HK-2 (cell line): Measurements from ENCODE around the gene SAMD4B.
A peak's percentile ranks its signal among the peaks of the same experiment; 100 is the strongest.

ENCODE experiments used
- DNase-seq: peaks from one replicate; pipeline ENCODE4 v3.0.0-alpha.2; 2018; ENCODE audit not compliant: unreplicated experiment

The SAMD4B gene

DNA sequence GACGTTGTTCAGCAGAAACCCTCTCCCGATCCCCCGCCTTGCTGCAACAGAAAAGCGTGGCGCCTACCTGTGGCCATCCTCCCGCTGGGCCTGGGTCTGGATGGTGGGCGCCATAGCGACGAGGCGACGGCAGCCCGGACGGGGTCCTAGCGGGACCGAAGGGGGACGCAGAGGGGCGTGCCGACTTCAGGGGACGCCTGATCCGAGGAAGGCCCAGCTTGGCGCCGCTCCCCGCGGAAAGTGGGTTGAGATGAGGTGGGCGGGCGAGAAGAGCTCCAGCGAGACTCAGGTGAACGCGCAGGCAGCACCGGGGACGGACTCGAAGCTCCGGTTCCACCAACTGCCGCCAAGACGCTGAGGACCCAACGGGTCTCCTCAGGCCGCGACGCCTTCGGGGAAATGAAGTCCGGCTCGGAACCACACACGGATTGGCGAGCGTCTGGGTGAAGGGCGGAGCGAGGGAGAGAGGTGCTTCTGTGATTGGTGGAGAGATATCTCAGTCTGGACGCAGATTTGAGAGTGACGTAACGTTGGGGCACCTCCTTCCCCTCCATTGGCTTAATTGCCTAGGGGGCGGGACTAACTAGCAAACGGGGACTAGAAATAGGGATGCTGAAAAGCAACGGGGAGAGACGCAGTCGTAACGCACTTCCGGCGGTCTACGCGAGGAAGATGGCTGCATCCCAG is 48.7 kb downstream of the SAMD4B start, which contains the start of the genes MED29 and PAF1:
Gene MED29, plus strand, starts transcription at position 628 of the 687 bp plus-strand sequence. Its CDS starts 45 bp downstream, at position 673.
Gene PAF1, minus strand, starts transcription at position 356 of the 687 bp plus-strand sequence. Its CDS starts 242 bp downstream, at position 114.
- peak; percentile 97 for DNase-seq

DNA sequence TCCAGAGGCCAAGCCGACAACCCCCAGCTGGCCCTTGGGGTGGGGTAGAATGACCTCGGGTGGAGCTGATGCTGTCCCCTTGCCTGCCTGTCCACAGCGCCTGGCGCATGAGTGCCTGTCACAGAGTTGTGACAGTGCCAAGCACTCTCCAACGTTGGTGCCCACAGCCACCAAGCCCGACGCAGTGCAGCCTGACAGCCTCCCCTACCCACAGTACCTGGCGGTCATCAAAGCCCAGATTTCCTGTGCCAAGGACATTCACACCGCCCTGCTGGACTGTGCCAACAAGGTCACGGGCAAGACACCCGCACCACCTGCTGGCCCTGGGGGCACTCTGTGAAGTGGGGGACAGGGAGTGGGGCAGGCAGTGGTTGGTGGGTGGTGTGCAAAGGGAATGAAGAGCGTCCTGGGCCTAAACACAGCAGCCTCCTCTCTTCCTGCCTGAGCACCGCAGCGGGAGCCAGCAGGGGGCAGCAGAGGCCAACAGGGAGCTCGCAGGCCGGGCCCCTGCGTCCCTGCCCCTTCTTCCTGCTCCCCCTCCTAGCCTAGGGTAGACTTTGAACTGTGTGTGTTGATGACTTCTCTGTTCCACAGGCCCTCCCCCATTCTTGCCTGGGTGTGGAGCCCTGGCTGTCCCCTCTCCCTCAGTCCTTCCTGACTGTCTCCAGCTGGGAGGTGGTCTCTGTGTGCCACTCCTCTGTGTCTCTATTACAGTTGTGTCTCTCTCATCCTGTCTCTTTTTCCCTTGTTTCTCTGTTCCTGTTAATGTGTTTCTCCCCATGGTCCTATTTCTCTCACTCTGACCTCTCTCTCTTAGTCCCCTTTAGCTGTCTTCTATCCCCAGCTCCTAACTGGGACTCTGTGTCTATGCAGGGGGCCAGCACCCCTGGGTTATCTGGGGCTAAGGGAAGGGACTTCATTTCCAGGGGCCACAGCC is 55.4 kb downstream of the SAMD4B start:
- peak; percentile 81 for DNase-seq

DNA sequence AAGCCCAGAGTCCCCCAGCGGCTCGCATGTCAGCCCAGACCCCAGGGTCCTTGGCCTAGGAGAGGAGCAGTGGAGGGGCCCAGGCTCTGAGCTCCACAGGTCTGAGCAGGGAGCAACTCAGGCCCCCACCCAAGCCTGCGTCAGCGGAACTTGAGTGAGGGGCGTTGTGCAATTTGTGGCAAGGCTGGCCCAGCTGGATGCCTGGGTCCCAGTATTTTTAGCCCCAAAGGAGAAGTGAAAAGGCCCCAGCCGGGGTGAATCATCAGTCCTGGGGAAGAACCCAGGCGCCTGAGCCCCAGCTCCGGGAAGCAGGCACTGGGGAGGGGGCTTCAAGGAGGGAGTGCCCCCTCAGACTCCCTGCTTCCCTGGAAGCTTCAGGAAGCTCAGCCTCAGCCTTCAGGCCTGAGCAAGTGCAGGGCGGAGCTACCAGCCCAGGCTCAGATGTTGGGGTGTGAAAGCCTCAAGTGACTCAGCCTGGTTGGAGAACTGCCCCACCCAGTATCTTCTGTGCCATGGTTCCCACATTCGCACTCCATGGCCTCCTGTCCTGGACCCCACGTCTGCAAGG is 56.2 kb downstream of the SAMD4B start:
- DNase-seq: no peak

DNA sequence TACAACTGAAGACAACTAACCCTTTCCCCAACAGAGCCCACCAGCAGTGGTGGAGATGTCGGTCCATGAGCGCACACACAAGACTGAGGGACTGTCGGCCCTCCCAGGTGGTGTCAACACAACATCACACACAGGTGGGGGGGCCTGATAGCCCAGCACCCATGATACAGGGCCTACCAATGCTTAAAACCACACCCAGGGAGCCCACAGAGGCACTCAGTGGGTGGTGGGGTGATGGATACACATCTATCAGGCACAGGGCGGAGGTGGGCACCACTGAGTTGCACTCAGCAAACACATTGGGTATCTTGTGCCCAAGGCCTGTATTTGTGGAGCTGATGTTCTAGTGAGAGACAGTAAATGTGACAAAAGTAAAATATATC is 57.4 kb downstream of the SAMD4B start:
- no peak for DNase-seq

DNA sequence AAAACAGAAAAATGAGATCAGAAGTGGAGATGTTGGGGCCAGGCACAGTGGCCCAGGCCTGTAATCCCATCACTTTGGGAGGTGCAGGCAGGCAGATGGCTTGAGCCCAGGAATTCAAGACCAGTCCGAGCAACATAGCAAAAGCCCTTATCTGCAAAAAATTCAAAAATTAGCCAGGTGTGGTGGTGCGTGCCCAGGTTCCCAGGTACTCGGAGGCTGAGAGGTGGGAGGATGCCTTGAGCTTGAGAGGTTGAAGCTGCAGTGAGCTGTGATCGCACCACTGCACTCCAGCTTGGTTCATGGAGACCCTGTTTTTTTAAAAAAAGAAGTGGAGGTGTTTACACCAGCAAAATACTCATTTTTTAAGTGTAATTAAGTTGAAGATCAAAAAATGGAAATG is 57.8 kb downstream of the SAMD4B start:
- no peak for DNase-seq

DNA sequence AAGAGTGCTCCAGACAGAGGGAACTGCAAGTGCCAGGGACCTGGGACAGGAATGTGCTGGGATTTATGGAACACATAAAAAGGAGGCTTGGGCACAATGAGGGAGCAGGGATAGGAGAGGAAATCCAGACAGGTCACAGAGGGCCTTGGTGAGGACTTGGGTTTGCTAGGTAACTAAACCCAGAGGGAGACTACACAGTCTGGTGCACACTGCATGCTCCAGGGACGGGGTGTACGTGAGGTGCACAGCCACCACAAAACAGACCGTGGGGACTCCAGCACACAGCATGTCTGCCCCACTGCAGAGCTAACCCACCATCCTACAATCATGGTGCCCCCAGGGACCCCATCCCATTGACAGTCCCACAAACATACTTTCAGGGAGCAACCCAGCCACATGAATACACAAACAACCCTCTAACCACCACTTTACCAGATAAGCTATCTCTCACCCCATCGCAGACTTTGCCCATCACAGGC is 58.9 kb downstream of the SAMD4B start:
- no peak for DNase-seq

DNA sequence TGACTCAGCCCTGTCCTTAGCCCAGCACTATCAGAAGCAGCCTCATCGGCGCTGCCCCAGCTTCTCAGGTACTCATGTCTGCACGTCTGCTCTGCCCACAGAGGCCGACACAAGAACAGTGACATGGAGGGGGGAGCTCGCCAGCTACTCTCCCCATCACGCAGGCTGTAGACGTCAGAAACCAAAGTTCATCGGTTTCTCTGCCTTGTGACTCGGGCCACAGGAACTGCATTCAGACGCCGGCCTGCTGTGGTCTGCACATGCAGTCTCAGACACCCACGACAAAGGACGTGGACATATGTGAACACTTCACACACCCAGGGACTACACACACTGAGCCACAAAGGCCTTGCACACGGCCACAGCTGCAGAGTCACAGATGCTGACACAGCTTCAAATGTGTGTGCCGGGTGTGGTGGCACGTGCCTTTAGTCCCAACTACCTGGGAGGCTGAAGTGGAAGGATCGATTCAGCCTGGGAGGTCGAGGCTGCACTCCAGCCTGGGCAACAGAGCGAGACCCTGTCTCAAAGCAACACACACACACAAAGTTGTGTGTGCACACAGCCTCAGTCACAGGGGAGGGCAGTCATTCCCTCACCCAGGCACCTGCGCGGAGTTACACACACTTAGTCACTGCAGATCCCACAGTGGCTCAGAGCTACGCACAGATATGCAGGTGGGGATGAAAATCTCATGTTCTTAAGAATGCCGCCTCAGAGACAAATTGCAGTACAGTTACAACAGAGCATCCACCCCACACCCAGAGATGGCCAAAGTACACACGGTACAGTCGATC is 59.5 kb downstream of the SAMD4B start:
- DNase-seq: peak; percentile 75

DNA sequence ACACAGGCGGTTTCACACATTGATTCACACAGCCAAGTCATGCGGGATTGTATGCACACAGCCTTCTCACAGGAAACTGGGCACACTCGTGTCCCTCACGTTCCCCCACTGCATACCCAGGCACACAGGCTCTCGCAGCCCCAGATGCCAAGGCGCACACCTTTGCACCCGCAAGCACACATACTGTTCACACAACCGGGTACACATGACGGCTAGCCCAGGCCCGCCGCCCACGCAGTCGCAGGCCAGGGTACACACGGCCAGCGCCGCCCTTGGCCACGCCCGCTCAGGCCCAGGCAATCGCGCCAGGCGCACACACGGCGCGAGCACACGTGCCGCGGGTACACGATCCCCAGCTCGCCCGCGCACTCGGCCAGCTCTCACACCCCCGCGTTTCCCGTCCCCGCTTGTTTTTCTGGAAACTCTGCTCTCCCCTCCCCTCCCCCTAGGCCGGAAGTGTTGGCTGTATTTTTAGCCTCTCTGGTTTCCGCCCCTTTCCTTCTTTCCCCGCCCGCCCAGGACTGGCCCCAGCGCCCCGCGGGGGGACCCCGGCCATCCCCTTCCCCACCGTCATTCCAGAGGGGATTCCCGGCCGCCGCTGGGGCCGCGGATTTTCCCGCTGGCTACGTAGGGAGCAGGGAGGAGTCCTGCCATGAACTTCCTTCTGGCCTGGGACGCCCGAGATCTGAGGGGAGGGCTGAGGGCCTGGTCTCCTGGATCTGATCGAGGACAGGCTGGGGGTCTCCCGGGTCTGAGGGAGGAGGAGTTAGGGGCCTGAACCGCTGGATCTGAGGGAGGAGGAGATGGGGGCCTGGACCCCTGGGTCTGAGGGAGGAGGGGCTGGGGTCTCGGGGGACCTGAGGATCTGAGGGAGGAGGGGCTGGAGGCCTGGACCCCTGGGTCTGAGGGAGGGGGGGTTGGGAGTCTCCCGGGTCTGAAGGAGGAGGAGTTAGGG is 60.4 kb downstream of the SAMD4B start:
- peak; percentile 79 for DNase-seq

DNA sequence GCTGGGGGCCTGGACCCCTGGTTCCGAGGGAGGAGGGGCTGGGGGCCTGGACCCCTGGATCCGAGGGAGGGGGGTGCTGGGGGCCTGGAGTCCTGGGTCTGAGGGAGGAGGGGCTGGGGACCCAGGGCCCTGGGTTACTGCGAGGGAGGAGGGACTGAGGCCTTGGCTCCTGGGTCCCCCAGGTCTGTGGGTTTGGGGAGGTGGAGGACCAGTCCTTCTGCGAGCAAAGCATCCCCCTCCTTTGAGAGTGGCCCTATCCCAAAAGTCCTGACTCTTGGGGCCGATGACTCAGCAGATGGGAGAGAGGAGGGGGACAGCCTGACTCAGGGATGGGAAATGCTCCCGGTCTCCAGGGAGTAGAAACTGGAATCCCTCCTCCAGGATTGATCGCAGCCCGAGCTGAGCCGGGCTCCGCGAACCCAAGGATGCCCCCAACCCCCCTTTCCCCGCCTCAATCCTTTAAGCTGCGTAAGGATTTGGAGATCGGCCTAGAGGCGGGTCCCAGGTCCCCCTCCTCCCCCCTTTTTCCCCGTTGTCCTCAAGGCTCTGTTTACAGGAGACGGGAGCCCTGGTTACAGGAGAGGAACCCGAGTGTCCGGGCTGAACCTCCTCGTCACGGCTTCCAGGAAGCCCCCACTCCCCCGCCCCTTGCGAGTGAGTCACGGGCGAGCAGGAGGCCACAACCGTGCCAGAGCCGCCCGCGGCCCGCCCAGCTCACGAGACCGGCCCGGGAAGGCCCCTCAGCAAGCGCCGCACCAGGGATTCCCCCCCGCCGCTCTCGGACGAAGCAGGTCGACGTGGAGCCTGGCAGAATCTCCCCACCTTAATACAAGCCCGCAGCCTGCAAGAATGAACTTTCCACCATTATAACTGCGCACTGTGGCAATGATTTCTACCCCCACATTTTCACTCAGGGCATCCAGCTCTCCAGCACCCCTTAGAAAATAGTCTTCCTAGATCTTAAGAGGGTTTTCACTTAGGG is 61.4 kb downstream of the SAMD4B start:
- peak; percentile 91 for DNase-seq

DNA sequence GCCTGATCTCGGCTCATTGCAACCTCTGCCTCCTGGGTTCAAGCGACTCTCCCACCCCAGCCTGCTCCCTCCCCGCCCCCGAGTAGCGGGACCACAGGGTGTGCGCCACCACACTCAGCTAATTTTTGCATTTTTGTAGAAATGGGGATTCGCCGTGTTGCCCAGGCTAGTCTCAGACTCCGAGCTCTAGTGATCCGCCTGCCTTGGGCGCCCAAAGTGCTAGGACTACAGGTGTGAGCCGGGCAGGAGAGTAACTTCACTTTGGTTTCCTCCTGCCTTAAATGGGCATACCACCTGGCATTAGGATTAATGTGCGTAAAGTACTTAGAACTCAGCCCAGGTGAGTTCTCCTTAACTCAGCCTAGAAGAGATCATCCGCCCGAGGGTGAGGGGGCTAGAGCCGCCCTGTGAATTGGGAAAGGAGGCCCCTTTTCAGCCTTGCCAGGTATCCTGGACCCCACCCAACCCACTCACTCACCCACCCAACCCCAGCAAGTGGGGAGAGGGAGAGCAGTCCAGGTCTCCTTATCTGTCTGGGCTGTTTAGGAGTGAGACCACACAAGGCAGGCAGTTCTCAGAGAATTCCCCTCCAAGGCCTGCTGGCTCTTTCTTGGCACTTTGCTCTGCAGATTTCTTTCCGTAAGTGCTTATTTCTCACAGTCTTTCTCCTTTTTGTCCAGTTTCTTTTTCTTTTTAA is 63.2 kb downstream of the SAMD4B start:
- no peak for DNase-seq

DNA sequence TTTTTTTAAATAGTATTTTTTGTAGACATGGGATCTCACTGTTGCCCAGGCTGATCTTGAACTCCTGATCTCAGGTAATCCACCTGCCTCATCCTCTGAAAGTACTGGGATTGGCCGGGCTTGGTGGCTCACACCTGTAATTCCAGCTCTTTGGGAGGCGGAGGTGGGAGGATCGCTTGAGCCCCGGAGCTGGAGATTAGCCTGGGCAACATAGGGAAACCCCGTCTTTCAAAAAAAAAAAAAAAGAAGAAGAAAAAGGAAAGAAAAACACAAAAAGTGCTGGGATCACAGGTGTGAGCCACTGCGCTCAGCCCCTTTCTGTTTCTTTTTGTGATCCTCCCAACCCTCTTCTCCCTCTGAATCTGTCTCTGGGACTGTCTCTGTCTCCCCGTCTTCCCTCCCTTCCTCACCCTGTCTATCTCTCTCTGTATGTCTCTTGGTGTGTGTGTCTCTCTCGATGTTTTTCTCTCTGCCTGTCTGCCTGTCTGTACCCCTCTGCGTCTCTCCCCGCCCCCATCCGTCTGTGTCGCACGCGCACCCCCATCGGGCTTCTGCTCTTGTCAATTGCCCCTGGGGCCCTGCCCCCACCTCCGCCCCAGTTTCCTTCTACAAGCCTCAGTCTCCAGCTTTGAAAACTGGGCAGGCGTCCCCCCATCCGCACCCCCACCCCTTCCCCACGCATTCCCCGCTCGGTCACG is 63.9 kb downstream of the SAMD4B start:
- no peak for DNase-seq

DNA sequence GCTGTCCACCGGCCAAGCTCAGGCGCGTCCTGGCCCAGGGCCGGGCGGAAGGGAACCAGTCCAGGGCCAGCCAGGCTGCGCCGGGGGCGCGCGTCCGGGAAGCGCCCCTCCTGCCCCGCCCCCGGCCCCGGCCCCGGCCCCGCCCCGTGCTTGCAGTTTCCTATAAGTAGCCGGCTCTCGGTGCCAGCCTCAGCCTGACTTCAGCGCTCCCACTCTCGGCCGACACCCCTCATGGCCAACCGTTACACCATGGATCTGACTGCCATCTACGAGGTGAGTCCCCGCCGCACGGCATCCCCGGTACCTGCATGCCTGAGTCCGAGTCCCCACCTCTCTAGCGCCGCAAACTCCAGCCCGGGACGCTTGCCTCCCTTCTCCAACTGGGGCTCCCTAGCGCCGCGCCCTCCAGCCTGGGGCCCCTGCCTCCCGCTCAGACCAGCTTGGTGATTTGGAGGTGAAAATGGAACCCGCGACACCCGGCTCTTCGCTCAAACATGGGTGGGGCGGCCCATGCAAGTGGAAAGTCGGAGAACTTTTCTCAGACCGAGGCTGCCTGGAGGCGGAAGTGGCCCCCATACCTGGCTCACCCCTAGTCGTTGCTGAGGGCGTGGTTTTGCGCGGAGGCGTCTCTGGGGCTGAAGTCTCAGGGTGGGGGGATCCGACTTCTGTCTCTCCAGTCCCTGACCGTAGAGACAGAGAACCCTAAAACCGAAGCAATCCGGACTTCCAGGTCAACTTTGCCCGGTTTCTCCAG is 64.6 kb downstream of the SAMD4B start, which contains the start of gene ZFP36:
Gene ZFP36, plus strand, starts transcription at position 192 of the 754 bp plus-strand sequence. Its CDS starts 58 bp downstream, at position 250.
- peak; percentile 92 for DNase-seq

DNA sequence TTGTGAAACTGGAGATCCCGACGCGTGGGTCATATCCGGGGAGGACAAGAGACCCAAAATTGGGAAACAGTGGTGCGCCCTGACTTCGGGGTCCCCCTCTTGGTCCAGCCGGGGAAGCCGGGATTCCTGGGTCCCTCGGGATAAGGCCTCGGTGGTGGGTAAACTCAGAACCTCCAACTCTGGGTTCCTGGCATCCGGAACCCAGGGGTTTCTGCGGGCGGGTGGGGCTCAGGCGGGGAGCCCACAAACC is 65.1 kb downstream of the SAMD4B start:
- no peak for DNase-seq

DNA sequence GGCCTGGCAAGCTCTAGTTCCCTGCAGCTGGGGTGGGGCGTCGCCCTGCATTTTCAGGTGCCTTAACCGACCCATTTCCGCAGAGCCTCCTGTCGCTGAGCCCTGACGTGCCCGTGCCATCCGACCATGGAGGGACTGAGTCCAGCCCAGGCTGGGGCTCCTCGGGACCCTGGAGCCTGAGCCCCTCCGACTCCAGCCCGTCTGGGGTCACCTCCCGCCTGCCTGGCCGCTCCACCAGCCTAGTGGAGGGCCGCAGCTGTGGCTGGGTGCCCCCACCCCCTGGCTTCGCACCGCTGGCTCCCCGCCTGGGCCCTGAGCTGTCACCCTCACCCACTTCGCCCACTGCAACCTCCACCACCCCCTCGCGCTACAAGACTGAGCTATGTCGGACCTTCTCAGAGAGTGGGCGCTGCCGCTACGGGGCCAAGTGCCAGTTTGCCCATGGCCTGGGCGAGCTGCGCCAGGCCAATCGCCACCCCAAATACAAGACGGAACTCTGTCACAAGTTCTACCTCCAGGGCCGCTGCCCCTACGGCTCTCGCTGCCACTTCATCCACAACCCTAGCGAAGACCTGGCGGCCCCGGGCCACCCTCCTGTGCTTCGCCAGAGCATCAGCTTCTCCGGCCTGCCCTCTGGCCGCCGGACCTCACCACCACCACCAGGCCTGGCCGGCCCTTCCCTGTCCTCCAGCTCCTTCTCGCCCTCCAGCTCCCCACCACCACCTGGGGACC is 65.6 kb downstream of the SAMD4B start:
- peak; percentile 32 for DNase-seq

DNA sequence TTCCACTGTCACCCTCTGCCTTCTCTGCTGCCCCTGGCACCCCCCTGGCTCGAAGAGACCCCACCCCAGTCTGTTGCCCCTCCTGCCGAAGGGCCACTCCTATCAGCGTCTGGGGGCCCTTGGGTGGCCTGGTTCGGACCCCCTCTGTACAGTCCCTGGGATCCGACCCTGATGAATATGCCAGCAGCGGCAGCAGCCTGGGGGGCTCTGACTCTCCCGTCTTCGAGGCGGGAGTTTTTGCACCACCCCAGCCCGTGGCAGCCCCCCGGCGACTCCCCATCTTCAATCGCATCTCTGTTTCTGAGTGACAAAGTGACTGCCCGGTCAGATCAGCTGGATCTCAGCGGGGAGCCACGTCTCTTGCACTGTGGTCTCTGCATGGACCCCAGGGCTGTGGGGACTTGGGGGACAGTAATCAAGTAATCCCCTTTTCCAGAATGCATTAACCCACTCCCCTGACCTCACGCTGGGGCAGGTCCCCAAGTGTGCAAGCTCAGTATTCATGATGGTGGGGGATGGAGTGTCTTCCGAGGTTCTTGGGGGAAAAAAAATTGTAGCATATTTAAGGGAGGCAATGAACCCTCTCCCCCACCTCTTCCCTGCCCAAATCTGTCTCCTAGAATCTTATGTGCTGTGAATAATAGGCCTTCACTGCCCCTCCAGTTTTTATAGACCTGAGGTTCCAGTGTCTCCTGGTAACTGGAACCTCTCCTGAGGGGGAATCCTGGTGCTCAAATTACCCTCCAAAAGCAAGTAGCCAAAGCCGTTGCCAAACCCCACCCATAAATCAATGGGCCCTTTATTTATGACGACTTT is 66.4 kb downstream of the SAMD4B start:
- DNase-seq: no peak
